AG09309 (cell line): ENCODE measurements around the gene ARHGAP26.

Experiments
- DNase-seq: peaks from one replicate; pipeline ENCODE4 v3.0.0-alpha.2; 2010; ENCODE audit warnings: low read depth
- H3K4me3 ChIP-seq: 2 replicates; pipeline ENCODE4 v1.5.1; 2011; ENCODE audit warnings: mild to moderate bottlenecking, low read depth, low read length, moderate library complexity; ENCODE audit not compliant: control insufficient read depth
- CTCF ChIP-seq: IDR thresholded peaks from 2 replicates; pipeline ENCODE4 v1.5.1; 2011; ENCODE audit warnings: mild to moderate bottlenecking, low read depth, low read length, inconsistent platforms; ENCODE audit not compliant: insufficient read depth, control insufficient read depth; ENCODE audit errors: missing control alignments

The ARHGAP26 gene

GRCh38 chr5:143222287-143223231 is 452.4 kb downstream of the ARHGAP26 start:
- TF ChIP-seq CTCF, result no peak
- H3K4me3 ChIP-seq, result no peak overlapping the region
- DNase-seq, result no peak

GRCh38 chr5:143224672-143225071 is 454.5 kb downstream of the ARHGAP26 start:
- no peak overlapping the region for H3K4me3 ChIP-seq
- no peak for DNase-seq
- TF ChIP-seq CTCF, result no peak

GRCh38 chr5:143225511-143225910 is 455.3 kb downstream of the ARHGAP26 start:
- no peak for TF ChIP-seq CTCF
- H3K4me3 ChIP-seq, result no peak overlapping the region
- DNase-seq, result no peak

GRCh38 chr5:143226361-143226760 is 456.2 kb downstream of the ARHGAP26 start:
- no peak overlapping the region for H3K4me3 ChIP-seq
- no peak for TF ChIP-seq CTCF

GRCh38 chr5:143226872-143227271 is 456.7 kb downstream of the ARHGAP26 start:
- no peak for DNase-seq
- TF ChIP-seq CTCF, result no peak
- no peak overlapping the region for H3K4me3 ChIP-seq

More at GRCh38 chr5:143226361-143226760, 456.2 kb downstream of the ARHGAP26 start:
- DNase-seq, result no peak

GRCh38 chr5:143227301-143227700 is 457.1 kb downstream of the ARHGAP26 start:
- no peak for TF ChIP-seq CTCF
- no peak for DNase-seq
- H3K4me3 ChIP-seq, result no peak overlapping the region
